Stimulated activated CD4-positive, alpha-beta T cell treated with anti-CD3 and anti-CD28 coated beads, Interleukin-2, amount 100 ng/mL, for 48 hours (primary cell): ENCODE data around the gene INTS4.
"Not testable (repeated sequence)": the region's sequence is repeated elsewhere in the genome, so short reads cannot be mapped to it uniquely, and the experiment has no call there.

Source experiments
- DNase-seq, 2 donors: peaks; one replicate each; pipeline ENCODE4 v3.0.0-alpha.2; 2020

The INTS4 gene

DNA sequence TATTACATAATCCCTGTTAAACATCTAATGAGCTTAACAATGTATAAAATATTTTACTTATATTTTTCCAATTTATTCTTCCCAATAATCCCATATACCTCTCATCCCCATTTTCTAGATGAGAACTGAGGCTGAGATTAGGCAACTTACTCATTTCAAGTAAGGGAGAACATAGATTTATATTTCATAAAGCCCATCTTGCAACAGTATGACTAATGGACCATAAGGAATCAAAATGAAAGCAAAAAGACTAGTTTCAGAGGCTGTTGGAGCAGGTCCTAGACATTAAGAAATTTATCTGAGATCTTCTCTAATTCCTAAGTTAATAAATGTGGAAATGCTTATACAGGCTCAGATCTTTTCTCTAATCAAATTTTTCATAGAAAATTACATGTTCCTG, 52.0 kb downstream of the INTS4 start:
- DNase-seq, result not testable (repeated sequence)

DNA sequence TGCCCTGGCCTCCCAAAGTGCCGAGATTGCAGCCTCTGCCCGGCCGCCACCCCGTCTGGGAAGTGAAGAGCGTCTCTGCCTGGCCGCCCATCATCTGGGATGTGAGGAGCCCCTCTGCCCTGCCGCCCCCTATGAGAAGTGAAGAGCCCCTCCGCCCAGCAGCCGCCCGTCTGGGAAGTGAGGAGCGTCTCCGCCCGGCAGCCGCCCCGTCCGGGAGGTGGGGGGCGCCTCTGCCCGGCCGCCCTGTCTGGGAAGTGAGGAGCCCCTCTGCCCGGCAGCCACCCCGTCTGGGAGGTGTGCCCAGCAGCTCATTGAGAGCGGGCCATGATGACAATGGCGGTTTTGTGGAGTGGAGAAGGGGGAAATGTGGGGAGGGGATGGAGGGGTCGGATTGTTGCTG, 60.9 kb downstream of the INTS4 start:
- DNase-seq, result not testable (repeated sequence)

DNA sequence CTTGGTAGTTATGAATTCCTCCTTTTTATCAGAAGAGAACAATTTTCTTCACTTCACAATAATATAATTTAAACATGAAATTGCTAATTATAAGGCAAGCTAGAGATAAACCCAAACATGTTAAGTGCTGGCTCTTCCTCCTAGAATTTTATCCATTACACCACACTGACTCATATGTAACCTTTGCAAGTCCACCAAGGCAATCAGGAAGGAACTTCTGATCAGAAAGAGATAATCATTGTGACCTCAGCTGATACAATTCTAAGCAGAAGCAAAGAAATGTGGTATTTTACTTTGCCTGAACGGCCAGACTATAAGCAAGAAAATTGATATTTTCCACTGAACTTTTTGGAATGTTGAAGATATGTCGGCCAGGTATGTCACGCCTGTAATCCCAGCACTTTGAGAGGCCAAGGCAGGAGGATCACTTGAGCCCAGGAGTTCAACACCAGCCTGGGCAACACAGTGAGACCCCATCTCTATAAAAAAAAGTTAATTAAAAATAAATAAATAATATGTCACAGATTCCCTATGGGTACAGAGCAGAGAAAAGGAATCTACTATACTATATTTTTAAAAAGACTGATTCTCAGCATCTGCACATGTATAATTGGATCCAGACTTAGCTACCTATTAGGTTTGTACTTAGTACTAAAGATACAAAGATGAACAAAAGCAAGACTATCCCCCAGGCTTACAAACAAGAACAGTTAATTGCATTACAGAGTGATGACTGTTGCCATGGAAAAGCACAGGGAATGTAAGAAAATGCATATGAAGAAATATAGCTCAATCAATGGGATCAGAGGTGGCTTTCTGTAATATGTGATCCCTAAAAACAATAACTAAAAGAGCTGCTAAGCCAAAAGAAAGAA, 63.9 kb downstream of the INTS4 start:
- DNase-seq, result not testable (repeated sequence)

GRCh38 chr11:77917713-77918112, 76.8 kb downstream of the INTS4 start:
- not testable (repeated sequence) for DNase-seq

- DNase-seq, result not testable (repeated sequence)
Observed at GRCh38 chr11:77914307-77914791, 80.1 kb downstream of the INTS4 start.

DNA sequence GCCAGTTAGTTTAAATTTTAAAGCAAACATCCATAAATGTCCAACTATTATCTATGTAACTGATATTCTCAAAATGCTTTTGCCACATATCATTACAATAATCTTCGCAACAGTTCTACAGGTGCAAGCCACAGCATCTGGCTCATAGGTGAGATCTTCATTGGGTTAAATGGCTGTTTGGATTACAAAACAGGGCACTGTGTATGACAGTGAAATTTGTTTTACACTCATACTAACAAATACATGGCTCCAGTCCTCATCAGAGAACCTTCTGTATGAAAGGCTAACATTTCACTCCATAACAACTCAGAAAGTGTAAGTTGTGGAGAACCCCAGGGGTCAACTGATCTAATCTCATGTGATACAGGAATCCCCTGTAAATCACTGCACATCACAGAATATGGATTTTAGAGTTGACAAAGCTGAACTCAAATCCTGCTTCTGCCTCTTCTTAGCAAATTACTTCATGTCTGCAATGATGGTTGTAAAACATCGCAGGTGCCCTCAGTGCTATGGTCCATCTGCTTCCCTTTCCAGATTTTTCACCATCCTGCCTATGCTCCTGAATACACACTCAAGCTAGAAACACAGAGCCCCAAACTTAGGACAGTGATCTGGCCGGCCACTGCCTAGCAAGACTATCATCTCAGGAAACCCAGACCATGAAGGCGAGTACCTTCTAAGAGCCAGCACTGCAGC, 80.7 kb downstream of the INTS4 start:
- not testable (repeated sequence) for DNase-seq

- DNase-seq, result not testable (repeated sequence)
Observed at GRCh38 chr11:77910828-77911227, 83.6 kb downstream of the INTS4 start.

DNA sequence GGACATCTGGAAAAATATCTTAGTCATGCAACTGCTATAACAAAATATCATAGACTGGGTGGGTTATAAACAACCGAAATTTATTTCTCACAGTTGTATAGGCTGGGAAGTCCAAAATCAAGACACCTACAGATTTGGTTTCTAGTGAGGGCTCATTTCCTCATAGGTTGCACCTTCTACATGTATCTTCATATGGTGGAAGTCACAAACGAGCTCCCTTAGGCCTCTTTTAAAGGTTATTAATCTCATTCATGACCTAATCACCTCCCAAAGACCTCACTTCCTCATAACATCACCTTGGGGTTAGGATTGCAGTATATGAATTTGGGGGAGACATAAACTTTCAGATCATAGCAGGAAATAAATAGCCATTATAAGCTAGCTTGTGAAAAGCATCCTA, 85.2 kb downstream of the INTS4 start:
- DNase-seq, result no peak

- DNase-seq, result no peak
Observed at GRCh38 chr11:77908835-77909234, 85.6 kb downstream of the INTS4 start.

- DNase-seq, result not testable (repeated sequence)
Observed at GRCh38 chr11:77894949-77895348, 99.5 kb downstream of the INTS4 start.

- not testable (repeated sequence) for DNase-seq
Observed at GRCh38 chr11:77891703-77892102, 102.8 kb downstream of the INTS4 start.

DNA sequence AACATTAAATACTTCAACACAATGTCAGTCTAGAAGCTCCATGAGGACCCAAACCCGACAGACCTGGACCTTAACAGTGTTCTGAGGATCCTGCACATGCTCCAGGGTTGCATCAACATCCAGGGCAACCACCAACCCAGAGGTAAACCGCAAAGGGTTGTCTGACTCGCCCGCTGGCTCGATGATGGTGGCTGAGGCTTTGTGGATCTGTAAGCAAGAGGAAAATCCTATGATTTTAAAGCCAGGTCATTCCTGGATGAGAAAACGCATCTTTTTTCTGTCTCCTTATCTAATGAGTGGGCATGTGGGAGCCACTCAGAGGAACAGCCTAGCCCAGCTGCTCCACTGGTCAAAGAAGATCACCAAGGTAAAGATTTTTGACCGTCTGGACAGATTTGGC, 103.2 kb downstream of the INTS4 start:
- not testable (repeated sequence) for DNase-seq

DNA sequence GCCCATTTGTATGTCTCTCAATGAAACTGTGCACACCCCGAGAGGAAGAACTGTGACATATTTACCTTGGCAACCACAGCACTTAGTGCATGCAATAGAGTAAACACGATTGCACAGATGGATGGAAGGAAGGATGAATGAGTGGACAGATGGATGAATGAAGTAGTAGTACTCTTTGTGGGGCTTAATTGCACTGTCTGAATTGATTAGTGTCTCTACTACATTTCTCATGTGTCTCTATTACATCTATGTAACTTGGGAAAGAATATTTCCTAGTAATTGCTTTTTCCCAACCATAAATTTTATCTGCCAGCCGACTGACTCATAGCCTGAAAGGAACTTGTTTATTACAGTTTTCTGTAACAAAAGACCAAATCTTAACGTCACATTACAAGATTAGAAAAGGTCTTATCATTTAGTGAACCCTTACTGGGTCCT, 103.8 kb downstream of the INTS4 start:
- not testable (repeated sequence) for DNase-seq

- not testable (repeated sequence) for DNase-seq
Observed at GRCh38 chr11:77890100-77890614, 104.3 kb downstream of the INTS4 start.

GRCh38 chr11:77889045-77889444, 105.4 kb downstream of the INTS4 start:
- not testable (repeated sequence) for DNase-seq

DNA sequence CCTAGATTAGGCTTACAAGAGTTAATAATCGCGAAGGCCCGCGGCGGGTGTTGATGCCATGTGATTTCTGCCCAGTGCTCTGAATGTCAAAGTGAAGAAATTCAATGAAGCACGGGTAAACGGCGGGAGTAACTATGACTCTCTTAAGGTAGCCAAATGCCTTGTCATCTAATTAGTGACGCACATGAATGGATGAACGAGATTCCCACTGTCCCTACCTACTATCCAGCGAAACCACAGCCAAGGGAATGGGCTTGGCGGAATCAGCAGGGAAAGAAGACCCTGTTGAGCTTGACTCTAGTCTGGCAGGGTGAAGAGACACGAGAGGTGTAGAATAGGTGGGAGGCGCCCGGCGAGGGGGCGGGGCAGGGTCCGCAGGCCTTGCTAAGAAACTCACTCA, 108.1 kb downstream of the INTS4 start:
- no peak for DNase-seq

- DNase-seq, result no peak
Observed at GRCh38 chr11:77884829-77885190, 109.7 kb downstream of the INTS4 start.

- DNase-seq, result no peak
Observed at GRCh38 chr11:77884186-77884828, 110.2 kb downstream of the INTS4 start.

- DNase-seq, result no peak
Observed at GRCh38 chr11:77883775-77884174, 110.7 kb downstream of the INTS4 start.

- DNase-seq, result no peak
Observed at GRCh38 chr11:77882396-77882795, 112.1 kb downstream of the INTS4 start.

- DNase-seq, result no peak
Observed at GRCh38 chr11:77879218-77879617, 115.2 kb downstream of the INTS4 start.

GRCh38 chr11:77878247-77878646, 116.2 kb downstream of the INTS4 start:
- DNase-seq, result not testable (repeated sequence)

DNA sequence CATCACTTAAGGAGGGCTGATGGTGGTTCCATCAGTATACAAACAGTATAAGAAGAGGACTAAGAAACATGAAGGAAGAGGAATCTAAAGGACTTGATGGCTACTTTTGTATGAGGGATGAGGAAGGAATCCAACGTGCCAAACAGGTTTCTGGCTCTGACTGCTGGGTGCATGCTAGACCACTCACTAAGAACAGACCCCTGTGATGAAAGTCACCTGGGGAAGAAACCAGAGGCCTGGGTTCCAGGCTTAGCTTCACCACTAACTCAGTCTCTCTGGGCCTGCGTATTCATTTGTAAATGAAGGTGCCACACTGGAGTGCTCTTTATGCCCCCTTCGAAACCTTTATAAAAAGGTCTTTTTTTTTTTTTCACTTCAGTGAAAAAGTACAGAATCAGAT, 118.4 kb downstream of the INTS4 start:
- DNase-seq, result no peak
